GM10847 (cell line): ENCODE data around the gene RPL11.

Source experiments
- POLR2A ChIP-seq: IDR thresholded peaks from 2 replicates; pipeline ENCODE4 v1.6.1; 2011; ENCODE audit not compliant: insufficient read length; ENCODE audit errors: extremely low read depth

The RPL11 gene

DNA sequence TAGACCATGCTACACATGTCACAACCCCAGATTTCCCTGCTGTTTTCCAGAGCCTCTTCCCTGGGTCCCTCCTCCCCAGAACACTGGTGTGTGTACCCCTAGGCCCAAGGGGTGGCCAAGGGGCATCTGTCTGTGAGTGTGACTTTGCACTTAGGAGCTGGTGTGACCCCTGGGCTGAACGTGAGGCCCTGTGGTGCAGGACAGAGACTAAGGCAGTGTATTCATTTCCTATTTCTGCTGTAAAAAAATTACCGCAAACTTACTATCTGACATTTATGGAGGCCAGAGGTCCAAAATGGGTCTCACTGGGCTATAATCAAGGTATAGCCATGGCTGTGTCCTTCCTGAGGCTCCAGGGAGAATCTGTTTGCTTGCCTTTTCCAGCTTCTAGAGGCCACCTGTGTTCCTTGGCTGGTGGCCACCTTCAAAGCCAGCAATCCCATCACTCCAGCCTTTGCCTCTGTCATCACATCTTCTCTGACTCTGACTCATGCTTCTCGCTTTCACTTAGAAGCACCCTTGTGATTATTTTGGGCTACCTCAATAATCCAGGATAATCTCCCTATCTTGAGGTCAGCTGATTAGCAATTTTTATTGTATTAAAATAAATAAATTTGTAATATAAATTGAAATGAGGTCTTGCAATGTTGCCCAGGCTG, 27.7 kb downstream of the RPL11 start:
- TF ChIP-seq POLR2A, result no peak

GRCh38 chr1:23720256-23720995, 28.8 kb downstream of the RPL11 start:
- no peak for TF ChIP-seq POLR2A

DNA sequence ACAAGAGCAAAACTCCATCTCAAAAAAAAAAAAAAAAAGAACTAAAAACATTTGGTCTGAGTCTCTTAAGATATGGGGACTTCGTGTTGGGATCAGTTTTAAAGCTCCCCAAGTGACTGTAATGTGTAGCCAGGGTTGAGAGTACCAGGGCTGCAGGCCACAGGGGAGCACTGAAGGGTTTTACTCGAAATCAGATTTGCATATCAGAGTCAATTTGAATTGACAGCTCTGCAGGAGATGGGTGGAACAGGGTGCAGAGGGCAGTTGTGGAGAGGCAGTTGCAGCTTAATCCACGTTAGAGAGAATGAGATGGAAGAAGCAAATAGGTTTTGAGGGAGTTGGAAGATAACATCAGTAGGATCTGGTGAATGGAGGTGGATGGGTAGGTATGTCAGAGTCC, 31.0 kb downstream of the RPL11 start:
- TF ChIP-seq POLR2A, result no peak

DNA sequence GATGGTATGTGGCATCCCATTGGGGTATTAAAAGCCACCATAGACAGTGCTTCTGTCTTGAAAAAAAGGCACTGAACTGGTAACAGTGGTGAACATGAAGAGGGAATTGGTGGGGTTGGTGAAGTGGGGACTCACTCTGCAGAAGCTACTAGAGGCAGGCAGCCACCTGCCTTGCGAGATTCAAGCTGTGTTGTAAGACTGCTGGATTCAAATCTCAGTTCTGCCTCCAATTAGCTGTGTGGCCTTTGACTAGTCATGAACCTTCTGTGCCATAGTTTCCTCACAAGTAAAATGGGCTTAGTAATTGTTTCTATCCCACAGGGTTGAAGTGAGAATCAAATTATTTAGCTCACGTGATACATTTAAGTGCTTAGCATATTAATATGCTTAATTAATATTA, 35.1 kb downstream of the RPL11 start:
- TF ChIP-seq POLR2A, result no peak

DNA sequence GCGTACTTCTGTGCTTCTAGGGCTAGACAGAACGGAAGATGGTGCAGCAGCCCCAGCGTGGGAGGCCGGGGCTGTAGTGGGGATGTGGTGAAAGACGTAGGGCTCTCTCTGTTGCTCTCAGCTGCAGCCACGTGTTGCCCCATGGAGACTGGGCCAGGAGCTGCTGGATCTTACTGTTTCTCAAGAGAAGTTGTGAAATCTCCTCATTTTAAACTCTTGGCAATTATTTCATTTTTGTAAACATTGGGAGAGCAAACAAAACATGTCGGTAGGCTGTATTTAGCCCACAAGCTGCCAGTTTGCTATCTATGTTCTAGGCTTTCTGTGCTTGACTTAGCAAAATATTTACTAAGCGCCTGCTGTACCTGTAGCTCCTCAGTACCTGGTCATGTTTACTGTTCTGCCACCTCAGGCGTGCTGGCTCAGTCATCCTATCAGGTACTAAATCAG, 35.8 kb downstream of the RPL11 start:
- no peak for TF ChIP-seq POLR2A

- TF ChIP-seq POLR2A, result no peak
Measured at GRCh38 chr1:23732363-23733224, 41.0 kb downstream of the RPL11 start.

GRCh38 chr1:23736437-23737134, 45.0 kb downstream of the RPL11 start:
- TF ChIP-seq POLR2A, result no peak

GRCh38 chr1:23741609-23742008, 50.0 kb downstream of the RPL11 start:
- no peak for TF ChIP-seq POLR2A

- no peak for TF ChIP-seq POLR2A
Measured at GRCh38 chr1:23742670-23743286, 51.2 kb downstream of the RPL11 start.

DNA sequence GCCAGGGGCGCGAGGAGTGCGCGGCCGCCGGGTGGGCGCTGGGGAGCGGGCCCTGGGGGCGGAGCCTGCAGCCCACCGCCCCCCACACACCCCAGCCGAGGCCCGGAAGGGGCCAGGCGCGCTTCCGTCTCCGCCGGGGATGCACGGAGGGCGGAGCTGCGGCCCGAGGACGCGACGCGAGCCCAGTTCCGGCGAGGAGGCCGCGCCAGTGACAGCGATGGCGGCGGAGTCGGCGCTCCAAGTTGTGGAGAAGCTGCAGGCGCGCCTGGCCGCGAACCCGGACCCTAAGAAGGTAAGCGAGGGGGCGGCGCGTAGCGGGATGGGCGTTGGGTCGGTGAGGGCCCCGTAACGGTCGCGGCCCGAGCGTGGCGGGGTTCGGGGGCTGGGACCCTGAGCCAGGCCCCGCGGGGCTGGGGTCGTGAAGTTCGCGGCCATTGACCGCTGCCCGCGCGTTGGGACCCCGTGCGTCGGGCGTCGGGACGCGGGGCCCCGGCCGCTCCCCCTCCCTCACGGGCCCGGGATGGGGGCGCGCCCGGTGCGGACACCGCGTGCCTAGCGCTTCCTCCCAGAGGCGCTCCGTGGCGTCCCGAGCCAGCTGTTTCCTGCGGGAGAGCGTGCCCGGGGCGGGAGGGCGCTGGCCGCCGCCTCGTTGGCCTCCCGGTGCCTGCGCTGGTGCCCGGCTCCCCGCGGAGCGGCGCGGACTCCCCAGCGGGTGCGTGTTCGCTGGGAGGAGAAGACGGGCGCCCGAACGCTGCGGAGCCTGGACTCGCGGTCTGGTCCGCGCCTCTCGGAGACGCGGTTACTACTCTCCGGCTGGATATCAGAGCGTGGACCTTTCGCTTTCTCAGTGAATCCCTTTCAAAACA, 51.9 kb downstream of the RPL11 start, which contains the start of gene ELOA:
Gene ELOA (plus strand): TSS at position 185 of the 866 bp plus-strand sequence. CDS start 33 bp downstream, at position 218.
- peak; percentile 88 for TF ChIP-seq POLR2A

- TF ChIP-seq POLR2A, result no peak
Measured at GRCh38 chr1:23745515-23745914, 53.9 kb downstream of the RPL11 start.
